GM23338 (cell line): ENCODE data around the gene CEP44. TPM values are rescaled to one million over a fixed set of nuclear protein-coding genes. Genes with fewer than 3 reads are reported as not detected.

Source experiments
- ATAC-seq: fragments of 200-7000 bp; cut with Tn5 transposase; 3 replicates; pipeline ENCODE4 v1.9.1; 2020
- DNase-seq: peaks from one replicate; pipeline ENCODE4 v3.0.0-alpha.2; 2015; ENCODE audit warnings: low spot score
- H2AFZ ChIP-seq: fragments of 200-600 bp; sonication (generic); 2 replicates; pipeline ENCODE4 v1.8.0; 2016; ENCODE audit warnings: antibody characterized with exemption, mild to moderate bottlenecking, moderate library complexity
- H3F3A ChIP-seq: fragments of 200-600 bp; sonication (generic); replicated peaks from 2 replicates; pipeline ENCODE4 v1.8.0; 2017; ENCODE audit warnings: antibody characterized with exemption, mixed run types, low read depth
- H3K27ac ChIP-seq: fragments of 200-600 bp; sonication (generic); 2 replicates; pipeline ENCODE4 v1.6.1; 2016; ENCODE audit warnings: low read depth
- H3K27me3 ChIP-seq: fragments of 200-600 bp; sonication (generic); 2 replicates; pipeline ENCODE4 v1.8.0; 2016; ENCODE audit warnings: mild to moderate bottlenecking, mixed run types, moderate library complexity; ENCODE audit not compliant: insufficient read depth
- H3K36me3 ChIP-seq: fragments of 200-600 bp; sonication (generic); 2 replicates; pipeline ENCODE4 v1.8.0; 2016; ENCODE audit warnings: mild to moderate bottlenecking; ENCODE audit not compliant: insufficient read depth
- H3K4me1 ChIP-seq: fragments of 200-600 bp; sonication (generic); 2 replicates; pipeline ENCODE4 v1.8.0; 2016; ENCODE audit warnings: mild to moderate bottlenecking, moderate library complexity; ENCODE audit not compliant: insufficient read depth
- H3K4me2 ChIP-seq: fragments of 200-600 bp; sonication (generic); 2 replicates; pipeline ENCODE4 v1.7.1; 2017; ENCODE audit warnings: mixed run types
- H3K4me3 ChIP-seq: fragments of 200-600 bp; sonication (generic); 2 replicates; pipeline ENCODE4 v1.6.1; 2016; ENCODE audit warnings: mixed run types
- H3K79me2 ChIP-seq: fragments of 200-600 bp; sonication (generic); replicated peaks from 2 replicates; pipeline ENCODE4 v1.8.0; 2017; ENCODE audit warnings: mild to moderate bottlenecking; ENCODE audit not compliant: insufficient read depth
- H3K9me2 ChIP-seq: fragments of 200-600 bp; sonication (generic); 2 replicates; pipeline ENCODE4 v1.8.0; 2017; ENCODE audit not compliant: insufficient read depth
- H4K20me1 ChIP-seq: fragments of 200-600 bp; sonication (generic); replicated peaks from 2 replicates; pipeline ENCODE4 v1.8.0; 2017; ENCODE audit warnings: mild to moderate bottlenecking; ENCODE audit not compliant: insufficient read depth
- H3K27ac Mint-ChIP-seq: 2 replicates; pipeline ENCODE4 v1.8.0; 2020; ENCODE audit warnings: inconsistent platforms, mild to moderate bottlenecking, moderate library complexity, mixed read lengths
- H3K27me3 Mint-ChIP-seq: 3 replicates; pipeline ENCODE4 v1.8.0; 2022; ENCODE audit warnings: low read depth, mild to moderate bottlenecking, moderate library complexity, mixed read lengths, inconsistent platforms; ENCODE audit not compliant: insufficient read depth, poor library complexity
- H3K36me3 Mint-ChIP-seq: 3 replicates; pipeline ENCODE4 v1.8.0; 2021; ENCODE audit warnings: low read depth, mild to moderate bottlenecking, inconsistent platforms, moderate library complexity, mixed read lengths
- H3K4me1 Mint-ChIP-seq: 3 replicates; pipeline ENCODE4 v1.8.0; 2020; ENCODE audit warnings: mild to moderate bottlenecking, inconsistent platforms, mixed read lengths
- H3K4me3 Mint-ChIP-seq: 3 replicates; pipeline ENCODE4 v1.8.0; 2021; ENCODE audit warnings: moderate library complexity, mild to moderate bottlenecking, inconsistent platforms, mixed read lengths
- H3K9me3 Mint-ChIP-seq: 3 replicates; pipeline ENCODE4 v1.8.0; 2020; ENCODE audit warnings: moderate library complexity, mild to moderate bottlenecking, inconsistent platforms, mixed read lengths
- CREB1 ChIP-seq: fragments of 250-450 bp; sonication (Bioruptor Pico); IDR thresholded peaks from 2 replicates; pipeline ENCODE4 v1.5.0; 2020; ENCODE audit warnings: low read depth, mild to moderate bottlenecking, moderate library complexity
- EZH2 ChIP-seq: fragments of 200-600 bp; sonication (generic); IDR thresholded peaks from one replicate; pipeline ENCODE4 v1.8.0; 2017; ENCODE audit warnings: antibody characterized with exemption, mild to moderate bottlenecking, low read depth; ENCODE audit not compliant: unreplicated experiment
- EZH2phosphoT487 ChIP-seq: fragments of 200-600 bp; sonication (generic); IDR thresholded peaks from one replicate; pipeline ENCODE4 v1.8.1; 2018; ENCODE audit warnings: antibody characterized with exemption; ENCODE audit not compliant: unreplicated experiment
- JUNB ChIP-seq: IDR thresholded peaks from one replicate; pipeline ENCODE4 v1.6.1; 2016; ENCODE audit warnings: antibody characterized with exemption; ENCODE audit not compliant: unreplicated experiment
- NANOG ChIP-seq: IDR thresholded peaks from 2 replicates; pipeline ENCODE4 v1.6.1; 2016; ENCODE audit warnings: antibody characterized with exemption, borderline replicate concordance
- POLR2AphosphoS5 ChIP-seq: IDR thresholded peaks from 2 replicates; pipeline ENCODE4 v1.6.1; 2016; ENCODE audit warnings: antibody characterized with exemption, low read depth
- STAT1 ChIP-seq: IDR thresholded peaks from one replicate; pipeline ENCODE4 v1.6.1; 2016; ENCODE audit warnings: antibody characterized with exemption; ENCODE audit not compliant: unreplicated experiment
- ZNF114 ChIP-seq: fragments of 250-450 bp; sonication (Bioruptor Pico); IDR thresholded peaks from 2 replicates; pipeline ENCODE4 v1.5.0; 2020; ENCODE audit warnings: mild to moderate bottlenecking, moderate library complexity
- ZNF331 ChIP-seq: fragments of 250-450 bp; sonication (Bioruptor Pico); IDR thresholded peaks from 2 replicates; pipeline ENCODE4 v1.5.0; 2020; ENCODE audit warnings: low read depth, mild to moderate bottlenecking, moderate library complexity
- polyA plus RNA-seq: library from polyadenylated mRNA; unstranded; fragments of >200 nt; fragmentation: Nextera tagmentation; extraction: Ambion mirVana; gene quantifications from 2 replicates; pipeline ENCODE4 v1.2.1, GENCODE V29; 2016
- total RNA-seq: library from RNA; depleted of rRNA; stranded (reverse); fragments of >200 nt; shearing (Covaris generic); gene quantifications from 2 replicates; pipeline ENCODE4 v1.2.3, GENCODE V29; 2014
- TF ChIP-seq, protein P1 (sequence below): fragments of 250-450 bp; sonication (Bioruptor Pico); IDR thresholded peaks from 2 replicates; pipeline ENCODE4 v1.5.0; 2020; ENCODE audit warnings: mild to moderate bottlenecking, moderate library complexity
- TF ChIP-seq, protein P2 (sequence below): IDR thresholded peaks from 2 replicates; pipeline ENCODE4 v1.6.1; 2016; ENCODE audit warnings: antibody characterized with exemption
- TF ChIP-seq, protein P3 (sequence below), 2 experiments: fragments of 200-600 bp in 1 of 2; sonication (generic) in 1 of 2; conservative IDR thresholded peaks; 2 replicates each; pipeline versions ENCODE4 v1.5.1 to v1.6.1; 2016 to 2017; ENCODE audit warnings: antibody characterized with exemption in 2 of 2, low read depth in 2 of 2, mild to moderate bottlenecking in 2 of 2, moderate library complexity in 1 of 2

The CEP44 gene
- total and polyA plus RNA-seq, 2 experiments from 2014 or later, result 12.1 to 17.4 TPM

DNA sequence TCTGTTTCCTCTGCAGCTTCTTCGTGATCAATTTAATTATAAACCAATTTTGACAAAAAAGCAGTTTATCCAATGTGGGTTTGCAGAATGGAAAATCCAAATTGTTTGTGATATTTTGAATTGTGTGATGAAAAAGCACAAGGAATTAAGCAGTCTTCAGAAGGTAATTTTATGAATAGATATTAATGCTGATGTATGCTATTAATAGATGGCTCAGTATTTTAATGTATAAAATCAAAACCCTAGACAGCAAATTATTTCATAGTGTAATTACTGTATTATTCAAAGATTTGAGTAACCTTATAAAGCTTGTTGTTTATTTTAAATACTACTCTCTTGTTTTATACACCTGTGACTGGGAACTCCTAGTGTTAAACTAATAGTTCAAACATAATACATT is 20.0 kb downstream of the CEP44 start (continued):
- TF ChIP-seq ZNF114 (CRISPR knock-in tag) (no peak), EZH2phosphoT487 (no peak), NANOG (no peak), POLR2AphosphoS5 (no peak)
- TF ChIP-seq, protein P1, sequence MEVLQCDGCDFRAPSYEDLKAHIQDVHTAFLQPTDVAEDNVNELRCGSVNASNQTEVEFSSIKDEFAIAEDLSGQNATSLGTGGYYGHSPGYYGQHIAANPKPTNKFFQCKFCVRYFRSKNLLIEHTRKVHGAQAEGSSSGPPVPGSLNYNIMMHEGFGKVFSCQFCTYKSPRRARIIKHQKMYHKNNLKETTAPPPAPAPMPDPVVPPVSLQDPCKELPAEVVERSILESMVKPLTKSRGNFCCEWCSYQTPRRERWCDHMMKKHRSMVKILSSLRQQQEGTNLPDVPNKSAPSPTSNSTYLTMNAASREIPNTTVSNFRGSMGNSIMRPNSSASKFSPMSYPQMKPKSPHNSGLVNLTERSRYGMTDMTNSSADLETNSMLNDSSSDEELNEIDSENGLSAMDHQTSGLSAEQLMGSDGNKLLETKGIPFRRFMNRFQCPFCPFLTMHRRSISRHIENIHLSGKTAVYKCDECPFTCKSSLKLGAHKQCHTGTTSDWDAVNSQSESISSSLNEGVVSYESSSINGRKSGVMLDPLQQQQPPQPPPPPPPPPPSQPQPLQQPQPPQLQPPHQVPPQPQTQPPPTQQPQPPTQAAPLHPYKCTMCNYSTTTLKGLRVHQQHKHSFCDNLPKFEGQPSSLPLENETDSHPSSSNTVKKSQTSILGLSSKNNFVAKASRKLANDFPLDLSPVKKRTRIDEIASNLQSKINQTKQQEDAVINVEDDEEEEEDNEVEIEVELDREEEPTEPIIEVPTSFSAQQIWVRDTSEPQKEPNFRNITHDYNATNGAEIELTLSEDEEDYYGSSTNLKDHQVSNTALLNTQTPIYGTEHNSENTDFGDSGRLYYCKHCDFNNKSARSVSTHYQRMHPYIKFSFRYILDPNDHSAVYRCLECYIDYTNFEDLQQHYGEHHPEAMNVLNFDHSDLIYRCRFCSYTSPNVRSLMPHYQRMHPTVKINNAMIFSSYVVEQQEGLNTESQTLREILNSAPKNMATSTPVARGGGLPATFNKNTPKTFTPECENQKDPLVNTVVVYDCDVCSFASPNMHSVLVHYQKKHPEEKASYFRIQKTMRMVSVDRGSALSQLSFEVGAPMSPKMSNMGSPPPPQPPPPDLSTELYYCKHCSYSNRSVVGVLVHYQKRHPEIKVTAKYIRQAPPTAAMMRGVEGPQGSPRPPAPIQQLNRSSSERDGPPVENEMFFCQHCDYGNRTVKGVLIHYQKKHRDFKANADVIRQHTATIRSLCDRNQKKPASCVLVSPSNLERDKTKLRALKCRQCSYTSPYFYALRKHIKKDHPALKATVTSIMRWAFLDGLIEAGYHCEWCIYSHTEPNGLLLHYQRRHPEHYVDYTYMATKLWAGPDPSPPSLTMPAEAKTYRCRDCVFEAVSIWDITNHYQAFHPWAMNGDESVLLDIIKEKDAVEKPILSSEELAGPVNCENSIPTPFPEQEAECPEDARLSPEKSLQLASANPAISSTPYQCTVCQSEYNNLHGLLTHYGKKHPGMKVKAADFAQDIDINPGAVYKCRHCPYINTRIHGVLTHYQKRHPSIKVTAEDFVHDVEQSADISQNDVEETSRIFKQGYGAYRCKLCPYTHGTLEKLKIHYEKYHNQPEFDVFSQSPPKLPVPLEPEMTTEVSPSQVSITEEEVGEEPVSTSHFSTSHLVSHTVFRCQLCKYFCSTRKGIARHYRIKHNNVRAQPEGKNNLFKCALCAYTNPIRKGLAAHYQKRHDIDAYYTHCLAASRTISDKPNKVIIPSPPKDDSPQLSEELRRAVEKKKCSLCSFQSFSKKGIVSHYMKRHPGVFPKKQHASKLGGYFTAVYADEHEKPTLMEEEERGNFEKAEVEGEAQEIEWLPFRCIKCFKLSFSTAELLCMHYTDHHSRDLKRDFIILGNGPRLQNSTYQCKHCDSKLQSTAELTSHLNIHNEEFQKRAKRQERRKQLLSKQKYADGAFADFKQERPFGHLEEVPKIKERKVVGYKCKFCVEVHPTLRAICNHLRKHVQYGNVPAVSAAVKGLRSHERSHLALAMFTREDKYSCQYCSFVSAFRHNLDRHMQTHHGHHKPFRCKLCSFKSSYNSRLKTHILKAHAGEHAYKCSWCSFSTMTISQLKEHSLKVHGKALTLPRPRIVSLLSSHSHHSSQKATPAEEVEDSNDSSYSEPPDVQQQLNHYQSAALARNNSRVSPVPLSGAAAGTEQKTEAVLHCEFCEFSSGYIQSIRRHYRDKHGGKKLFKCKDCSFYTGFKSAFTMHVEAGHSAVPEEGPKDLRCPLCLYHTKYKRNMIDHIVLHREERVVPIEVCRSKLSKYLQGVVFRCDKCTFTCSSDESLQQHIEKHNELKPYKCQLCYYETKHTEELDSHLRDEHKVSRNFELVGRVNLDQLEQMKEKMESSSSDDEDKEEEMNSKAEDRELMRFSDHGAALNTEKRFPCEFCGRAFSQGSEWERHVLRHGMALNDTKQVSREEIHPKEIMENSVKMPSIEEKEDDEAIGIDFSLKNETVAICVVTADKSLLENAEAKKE (CRISPR knock-in tag), result no peak

DNA sequence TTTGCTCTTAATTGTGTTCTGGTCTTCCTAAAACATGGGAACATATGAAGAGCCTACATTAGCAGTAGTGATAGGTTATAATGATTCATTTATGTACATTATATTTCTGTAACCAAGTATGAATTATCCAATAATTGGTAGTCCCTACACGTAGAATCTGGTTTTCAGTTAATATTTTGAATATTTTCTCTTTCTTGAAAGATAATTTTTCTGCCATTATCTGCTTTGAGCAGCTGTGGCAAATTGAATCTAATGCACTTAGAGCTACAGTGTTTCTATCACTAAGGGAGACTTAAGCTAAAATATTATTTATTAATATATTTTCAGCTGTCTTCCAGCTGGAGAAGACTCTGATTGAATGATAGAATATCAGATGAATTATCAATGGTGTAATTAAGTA is 21.0 kb downstream of the CEP44 start:
- Mint-ChIP-seq H3K27ac (no peak overlapping the region), H3K4me1 (no peaks in the 10 kb centered on the region), H3K36me3 (peaks cover 3% of the 10 kb centered on the region; the same call in 1 of the 3 replicates), H3K27me3 (no peaks in the 10 kb centered on the region), H3K9me3 (no peaks in the 10 kb centered on the region), H3K4me3 (no peak overlapping the region)
- no peak overlapping the region for H2AFZ ChIP-seq
- H3K9me2 ChIP-seq, result no peaks in the 10 kb centered on the region
- H3K4me3 ChIP-seq, result no peak overlapping the region
- ATAC-seq (no peak), DNase-seq (no peak)
- no peaks in the 10 kb centered on the region for H3K4me1 ChIP-seq
- no peak overlapping the region for H3K27ac ChIP-seq
- H4K20me1 ChIP-seq, result no peaks in the 10 kb centered on the region
- H3K79me2 ChIP-seq, result no peaks in the 10 kb centered on the region
- H3K4me2 ChIP-seq, result no peak overlapping the region
- no peaks in the 10 kb centered on the region for H3K27me3 ChIP-seq
- peaks cover 5% of the 10 kb centered on the region; the same call in 1 of the 2 replicates for H3K36me3 ChIP-seq
- H3F3A ChIP-seq, result no peaks in the 10 kb centered on the region
- TF ChIP-seq NANOG (no peak), ZNF331 (no peak), EZH2phosphoT487 (no peak), JUNB (no peak), POLR2AphosphoS5 (no peak), EZH2 (no peak), CREB1 (no peak), STAT1 (no peak), ZNF114 (CRISPR knock-in tag) (no peak)
- TF ChIP-seq, protein P2, sequence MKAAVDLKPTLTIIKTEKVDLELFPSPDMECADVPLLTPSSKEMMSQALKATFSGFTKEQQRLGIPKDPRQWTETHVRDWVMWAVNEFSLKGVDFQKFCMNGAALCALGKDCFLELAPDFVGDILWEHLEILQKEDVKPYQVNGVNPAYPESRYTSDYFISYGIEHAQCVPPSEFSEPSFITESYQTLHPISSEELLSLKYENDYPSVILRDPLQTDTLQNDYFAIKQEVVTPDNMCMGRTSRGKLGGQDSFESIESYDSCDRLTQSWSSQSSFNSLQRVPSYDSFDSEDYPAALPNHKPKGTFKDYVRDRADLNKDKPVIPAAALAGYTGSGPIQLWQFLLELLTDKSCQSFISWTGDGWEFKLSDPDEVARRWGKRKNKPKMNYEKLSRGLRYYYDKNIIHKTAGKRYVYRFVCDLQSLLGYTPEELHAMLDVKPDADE, result no peak
- TF ChIP-seq, protein P3, sequence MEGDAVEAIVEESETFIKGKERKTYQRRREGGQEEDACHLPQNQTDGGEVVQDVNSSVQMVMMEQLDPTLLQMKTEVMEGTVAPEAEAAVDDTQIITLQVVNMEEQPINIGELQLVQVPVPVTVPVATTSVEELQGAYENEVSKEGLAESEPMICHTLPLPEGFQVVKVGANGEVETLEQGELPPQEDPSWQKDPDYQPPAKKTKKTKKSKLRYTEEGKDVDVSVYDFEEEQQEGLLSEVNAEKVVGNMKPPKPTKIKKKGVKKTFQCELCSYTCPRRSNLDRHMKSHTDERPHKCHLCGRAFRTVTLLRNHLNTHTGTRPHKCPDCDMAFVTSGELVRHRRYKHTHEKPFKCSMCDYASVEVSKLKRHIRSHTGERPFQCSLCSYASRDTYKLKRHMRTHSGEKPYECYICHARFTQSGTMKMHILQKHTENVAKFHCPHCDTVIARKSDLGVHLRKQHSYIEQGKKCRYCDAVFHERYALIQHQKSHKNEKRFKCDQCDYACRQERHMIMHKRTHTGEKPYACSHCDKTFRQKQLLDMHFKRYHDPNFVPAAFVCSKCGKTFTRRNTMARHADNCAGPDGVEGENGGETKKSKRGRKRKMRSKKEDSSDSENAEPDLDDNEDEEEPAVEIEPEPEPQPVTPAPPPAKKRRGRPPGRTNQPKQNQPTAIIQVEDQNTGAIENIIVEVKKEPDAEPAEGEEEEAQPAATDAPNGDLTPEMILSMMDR (conservative IDR thresholded peaks at IDR 0.05; ENCODE audit: low read depth in 2 of 2), result no peak
